ENCODE data around the gene IRS1.

GRCh38 chr2:226828191-226828590, 28.6 kb upstream of the IRS1 start:
- TF ChIP-seq USF2 (IDR thresholded peaks at IDR 0.05; ENCODE audit: low read depth, low read length) = no peak
- no peak for TF ChIP-seq POLR2A (IDR thresholded peaks at IDR 0.05; ENCODE audit: low read depth, low read length)
- TF ChIP-seq CTCF (conservative IDR thresholded peaks at IDR 0.05; ENCODE audit: low read depth, low read length) = no peak
- no peak for TF ChIP-seq MAZ (IDR thresholded peaks at IDR 0.05; ENCODE audit: borderline replicate concordance, low read depth, low read length)
- no peak for TF ChIP-seq NFE2L2 (IDR thresholded peaks at IDR 0.05; ENCODE audit: low read depth, low read length)
- TF ChIP-seq MAFK (IDR thresholded peaks at IDR 0.05; ENCODE audit: low read depth, low read length) = no peak
- no peak for TF ChIP-seq RAD21 (IDR thresholded peaks at IDR 0.05; ENCODE audit: low read length)

Data from IMR-90 (cell line).